Cardiac muscle cell (in vitro differentiated cells and primary cell): Measurements from ENCODE around the gene TMED10. TPM values are rescaled to one million over a fixed set of nuclear protein-coding genes. Genes with fewer than 3 reads are reported as not detected.
"Not testable (repeated sequence)": the region's sequence is repeated elsewhere in the genome, so short reads cannot be mapped to it uniquely, and the experiment has no call there.

Experiments used
- DNase-seq, 2 donors: peaks; one replicate each; pipeline versions ENCODE4 v3.0.0 to v3.0.0-alpha.2; 2010 to 2017; ENCODE audit warnings: low read depth in 1 of 2, low spot score in 1 of 2
- H3K27ac ChIP-seq: fragments of 200-600 bp; sonication (generic); 2 replicates; pipeline ENCODE4 v1.5.1; 2016
- H3K27me3 ChIP-seq: fragments of 200-600 bp; sonication (generic); 2 replicates; pipeline ENCODE4 v1.6.0; 2016; ENCODE audit warnings: control low read depth
- H3K36me3 ChIP-seq: fragments of 200-600 bp; sonication (generic); 2 replicates; pipeline ENCODE4 v1.5.1; 2016; ENCODE audit warnings: control low read depth
- H3K4me1 ChIP-seq: fragments of 200-600 bp; sonication (generic); 2 replicates; pipeline ENCODE4 v1.8.1; 2017; ENCODE audit warnings: low read depth, mild to moderate bottlenecking, mixed run types
- H3K4me3 ChIP-seq: fragments of 200-600 bp; sonication (generic); 2 replicates; pipeline ENCODE4 v1.5.1; 2016; ENCODE audit warnings: mild to moderate bottlenecking
- H3K9me3 ChIP-seq: fragments of 200-600 bp; sonication (generic); 2 replicates; pipeline ENCODE4 v1.5.1; 2017; ENCODE audit warnings: low read depth, mild to moderate bottlenecking, control low read depth
- polyA plus RNA-seq: library from polyadenylated mRNA; unstranded; fragments of >200 nt; fragmentation: Nextera tagmentation; extraction: Ambion mirVana; gene quantifications from 2 replicates; pipeline ENCODE4 v1.2.1, GENCODE V29; 2016
- total RNA-seq: library from RNA; depleted of rRNA; stranded (reverse); fragments of >200 nt; gene quantifications from 2 replicates; pipeline ENCODE4 v1.2.3, GENCODE V29; 2016
- TF ChIP-seq, protein P1 (sequence below): IDR thresholded peaks from 2 replicates; pipeline ENCODE4 v1.5.1; 2012; ENCODE audit warnings: low read depth, mild to moderate bottlenecking, low read length

The TMED10 gene
- total and polyA plus RNA-seq, 2 experiments from 2014 or later: 158 to 295 TPM

DNA sequence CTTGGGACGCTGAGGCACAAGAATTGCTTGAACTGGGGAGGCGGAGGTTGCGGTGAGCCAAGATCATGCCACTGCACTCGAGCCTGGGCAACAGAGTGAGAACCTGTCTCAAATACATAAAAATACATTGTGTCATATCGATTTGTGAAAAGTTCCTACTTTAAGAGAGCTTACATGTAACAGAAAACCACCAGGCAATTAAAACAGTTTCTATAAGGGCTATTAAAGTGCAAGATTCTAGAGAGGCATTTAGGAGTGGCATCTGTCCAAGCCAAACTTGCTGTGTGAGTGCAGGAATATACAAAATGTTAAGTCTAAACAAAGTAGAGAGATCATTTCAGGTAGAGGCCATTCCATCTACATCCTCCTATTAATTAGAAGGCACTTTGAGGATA, 47.8 kb downstream of the TMED10 start:
- Histone ChIP-seq H3K27ac (no peak overlapping the region), H3K36me3 (peaks cover 8% of the 10 kb centered on the region), H3K4me1 (peaks cover 9% of the 10 kb centered on the region), H3K27me3 (no peaks in the 10 kb centered on the region), H3K4me3 (no peak overlapping the region), H3K9me3 (no peaks in the 10 kb centered on the region)
- TF ChIP-seq, protein P1, sequence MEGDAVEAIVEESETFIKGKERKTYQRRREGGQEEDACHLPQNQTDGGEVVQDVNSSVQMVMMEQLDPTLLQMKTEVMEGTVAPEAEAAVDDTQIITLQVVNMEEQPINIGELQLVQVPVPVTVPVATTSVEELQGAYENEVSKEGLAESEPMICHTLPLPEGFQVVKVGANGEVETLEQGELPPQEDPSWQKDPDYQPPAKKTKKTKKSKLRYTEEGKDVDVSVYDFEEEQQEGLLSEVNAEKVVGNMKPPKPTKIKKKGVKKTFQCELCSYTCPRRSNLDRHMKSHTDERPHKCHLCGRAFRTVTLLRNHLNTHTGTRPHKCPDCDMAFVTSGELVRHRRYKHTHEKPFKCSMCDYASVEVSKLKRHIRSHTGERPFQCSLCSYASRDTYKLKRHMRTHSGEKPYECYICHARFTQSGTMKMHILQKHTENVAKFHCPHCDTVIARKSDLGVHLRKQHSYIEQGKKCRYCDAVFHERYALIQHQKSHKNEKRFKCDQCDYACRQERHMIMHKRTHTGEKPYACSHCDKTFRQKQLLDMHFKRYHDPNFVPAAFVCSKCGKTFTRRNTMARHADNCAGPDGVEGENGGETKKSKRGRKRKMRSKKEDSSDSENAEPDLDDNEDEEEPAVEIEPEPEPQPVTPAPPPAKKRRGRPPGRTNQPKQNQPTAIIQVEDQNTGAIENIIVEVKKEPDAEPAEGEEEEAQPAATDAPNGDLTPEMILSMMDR: no peak
- DNase-seq: no peak

DNA sequence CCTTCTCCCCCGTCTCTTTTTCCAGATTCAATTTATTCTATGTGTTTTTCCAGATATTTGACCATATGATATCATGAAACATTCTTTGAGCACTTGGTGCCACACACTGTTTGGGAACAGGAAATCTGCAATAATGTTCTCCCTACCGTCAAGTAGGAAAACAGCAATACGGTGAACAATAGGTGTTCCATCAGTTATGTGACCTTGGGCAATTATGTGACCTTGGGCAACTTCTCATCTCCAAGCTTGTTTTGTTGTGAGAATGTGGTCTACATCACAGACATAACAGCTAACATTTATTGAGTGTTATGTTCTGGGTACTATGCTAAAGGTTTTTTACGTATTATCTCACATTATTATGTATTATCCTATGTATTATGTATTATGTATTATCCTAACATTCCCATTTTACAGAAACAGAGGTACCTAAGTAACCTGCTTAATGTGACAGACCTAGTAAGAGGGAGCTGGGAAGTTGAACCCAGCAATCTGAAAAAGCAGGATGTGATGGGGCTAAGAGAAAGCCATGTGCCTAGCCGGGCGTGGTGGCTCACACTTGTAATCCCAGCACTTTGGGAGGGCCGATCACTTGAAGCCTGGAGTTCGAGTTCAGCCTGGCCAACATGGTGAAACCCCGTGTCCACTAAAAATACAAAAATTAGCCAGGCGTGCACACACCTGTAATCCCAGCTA, 48.4 kb downstream of the TMED10 start:
- no peak for DNase-seq
- TF ChIP-seq, protein P1: no peak
- no peaks in the 10 kb centered on the region for H3K9me3 ChIP-seq
- H3K4me3 ChIP-seq: no peak overlapping the region
- H3K36me3 ChIP-seq: peaks cover 3% of the 10 kb centered on the region
- no peak overlapping the region for H3K27ac ChIP-seq
- peaks cover 9% of the 10 kb centered on the region for H3K4me1 ChIP-seq
- H3K27me3 ChIP-seq: no peaks in the 10 kb centered on the region

DNA sequence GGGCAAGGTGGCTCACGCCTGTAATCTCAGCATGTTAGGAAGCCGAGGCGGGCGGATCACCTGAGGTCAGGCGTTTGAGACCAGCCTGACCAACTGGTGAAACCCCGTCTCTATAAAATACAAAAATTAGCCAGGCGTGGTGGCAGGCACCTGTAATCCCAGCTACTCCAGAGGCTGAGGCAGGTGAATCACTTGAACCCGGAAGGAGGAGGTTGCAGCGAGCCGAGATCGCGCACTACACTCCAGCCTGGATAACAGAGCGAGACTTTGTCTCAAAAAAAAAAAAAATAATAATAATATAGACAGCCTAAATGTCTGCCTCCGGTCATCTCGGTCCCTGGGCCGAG, 49.0 kb downstream of the TMED10 start:
- not testable (repeated sequence) for DNase-seq, H3K36me3 ChIP-seq, H3K4me1 ChIP-seq, H3K9me3 ChIP-seq, H3K27me3 ChIP-seq
- Histone ChIP-seq H3K4me3 (peak overlapping the region; percentile 77), H3K27ac (peak overlapping the region; percentile 89)

DNA sequence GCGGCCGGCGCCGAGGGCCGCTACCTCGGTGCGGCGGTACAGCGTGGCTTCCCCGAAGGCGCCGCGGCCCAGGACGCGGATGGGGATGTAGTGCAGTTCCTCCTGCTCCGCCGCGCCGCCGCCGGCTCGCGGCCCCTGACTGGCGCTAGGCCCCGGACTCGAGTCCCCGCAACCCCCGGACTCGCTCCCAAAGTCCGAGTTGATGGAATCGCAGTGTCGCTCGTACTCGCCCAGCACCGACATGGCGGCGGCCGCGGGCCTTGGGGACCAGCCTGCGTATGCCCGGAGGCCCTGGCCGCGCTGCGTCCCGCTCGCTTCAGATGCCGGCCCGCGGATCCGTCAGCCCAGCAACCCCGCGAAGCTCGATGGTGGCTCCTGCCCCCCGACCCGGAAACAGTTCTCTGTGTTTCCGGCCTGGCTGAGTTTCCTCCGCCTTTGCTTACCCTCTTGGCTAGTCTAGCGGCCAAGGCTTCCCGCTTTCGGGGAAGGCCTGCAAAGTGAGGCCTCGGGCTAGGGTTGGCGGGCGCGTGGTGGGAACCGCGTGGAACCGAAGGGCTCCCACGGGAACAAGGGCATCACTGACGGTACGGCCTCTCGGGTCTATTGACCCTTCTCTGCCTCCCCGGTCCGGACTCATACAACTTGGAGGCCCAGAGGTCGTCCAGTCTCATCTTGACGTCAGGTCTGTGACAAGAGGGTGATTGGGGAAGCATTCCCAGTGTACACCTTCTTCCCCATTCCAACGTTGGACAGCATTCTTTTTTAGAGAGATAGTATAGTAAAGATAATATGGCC, 49.5 kb downstream of the TMED10 start, which contains the start of gene NEK9:
Gene NEK9 (minus strand): TSS at position 370 of the 795 bp plus-strand sequence. CDS start 127 bp downstream, at position 243.
- Histone ChIP-seq H3K4me3 (peak within 1 kb of the TSS; percentile 77), H3K27ac (peak within 1 kb of the TSS; percentile 89), H3K27me3 (no peaks in the 10 kb centered on the region), H3K9me3 (no peaks in the 10 kb centered on the region), H3K36me3 (peaks cover 2% of the 10 kb centered on the region), H3K4me1 (peaks cover 9% of the 10 kb centered on the region)
- TF ChIP-seq, protein P1: no peak
- peak; percentile 84 to 89 for DNase-seq

DNA sequence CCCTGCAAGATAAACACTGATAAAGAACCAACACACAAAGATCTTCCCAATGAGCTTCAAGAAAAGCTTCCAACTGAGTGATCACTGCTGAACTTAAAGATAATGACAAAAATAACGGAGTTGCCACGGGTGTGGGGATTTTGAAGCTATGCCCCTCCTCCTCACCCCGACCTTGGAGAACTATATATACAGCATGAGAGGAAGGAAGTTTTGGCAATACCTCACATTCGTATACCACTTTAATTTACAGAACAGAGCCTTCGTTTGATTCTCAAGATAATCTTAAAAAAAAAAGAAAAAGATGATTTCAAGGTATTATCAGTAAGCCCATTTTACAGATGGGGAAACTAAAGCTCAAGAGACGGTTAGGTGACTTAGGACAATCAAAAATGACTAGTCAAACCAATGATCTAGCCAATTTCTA, 50.3 kb downstream of the TMED10 start:
- Histone ChIP-seq H3K27ac (peak overlapping the region; percentile 89), H3K4me1 (peaks cover 9% of the 10 kb centered on the region), H3K9me3 (no peaks in the 10 kb centered on the region), H3K4me3 (peak overlapping the region; percentile 77), H3K27me3 (no peaks in the 10 kb centered on the region), H3K36me3 (no peaks in the 10 kb centered on the region)
- DNase-seq: no peak
- TF ChIP-seq, protein P1: no peak

DNA sequence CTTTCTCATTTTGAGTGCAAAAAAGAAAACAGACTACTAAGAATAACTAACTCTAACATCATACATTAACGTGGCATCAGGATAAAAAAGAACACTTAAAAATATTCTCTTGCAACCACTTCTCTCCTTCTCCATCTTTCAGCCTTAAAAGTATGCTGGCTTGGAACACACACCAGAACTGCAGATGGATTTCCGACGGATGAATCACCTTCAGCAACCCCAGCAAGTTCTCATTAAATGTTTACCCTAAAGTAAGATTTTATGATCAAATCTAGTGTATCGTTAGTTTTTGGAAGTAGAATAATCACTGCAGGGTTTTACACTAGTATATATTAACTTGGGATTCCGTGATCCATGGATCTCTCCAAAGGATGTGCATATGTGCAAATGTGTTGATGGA, 50.8 kb downstream of the TMED10 start:
- TF ChIP-seq, protein P1: no peak
- Histone ChIP-seq H3K27me3 (no peaks in the 10 kb centered on the region), H3K9me3 (no peaks in the 10 kb centered on the region), H3K27ac (no peak overlapping the region), H3K4me1 (peaks cover 9% of the 10 kb centered on the region), H3K4me3 (peak overlapping the region; percentile 77), H3K36me3 (no peaks in the 10 kb centered on the region)
- peak in 1 of 2 donors; percentile 75 for DNase-seq
